Activated CD8-positive, alpha-beta memory T cell treated with anti-CD3 and anti-CD28 coated beads, Interleukin-2, amount 50 U/mL, for 1 hour (primary cell): Measurements from ENCODE around the gene PIP5KL1.

Experiments used
- DNase-seq: peaks from one replicate; pipeline ENCODE4 v3.0.0-alpha.2; 2020; ENCODE audit errors: extremely low read depth

Gene PIP5KL1

DNA sequence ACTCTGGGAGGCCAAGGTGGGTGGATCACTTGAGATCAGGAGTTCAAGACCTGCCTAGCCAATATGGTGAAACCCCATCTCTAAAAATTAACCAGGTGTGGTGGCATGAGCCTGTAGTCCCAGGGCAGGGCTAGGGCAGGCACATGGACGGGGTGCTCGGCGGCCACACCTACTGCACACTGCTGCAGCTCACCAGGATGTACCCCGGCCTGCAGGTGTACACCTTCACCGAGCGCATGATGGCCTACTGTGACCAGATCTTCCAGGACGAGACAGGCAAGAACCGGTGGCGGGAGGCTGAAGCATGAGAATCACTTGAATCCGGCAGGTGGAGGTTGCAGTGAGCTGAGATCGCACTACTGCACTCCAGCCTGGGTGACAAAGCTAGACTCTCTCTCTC, 16.9 kb downstream of the PIP5KL1 start:
- no peak for DNase-seq

DNA sequence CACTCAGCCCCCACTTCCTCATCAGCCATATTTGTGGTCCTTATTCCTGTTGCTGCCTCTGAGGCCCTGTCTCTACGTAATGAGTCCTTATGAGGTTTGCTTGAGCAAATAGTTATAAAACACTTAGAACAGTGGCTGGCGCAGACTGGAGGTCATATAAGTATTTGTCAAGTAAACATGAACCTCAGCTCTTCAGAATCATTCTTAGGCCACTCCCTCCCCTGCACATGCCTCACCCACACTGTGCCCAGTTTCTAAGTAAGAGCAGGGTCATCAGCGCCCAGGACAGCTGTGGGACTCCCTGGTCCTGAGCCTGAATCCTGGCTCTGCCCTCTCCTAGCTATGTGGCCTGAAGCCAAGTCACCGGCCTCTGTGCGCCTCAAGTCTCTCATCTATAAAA, 17.7 kb downstream of the PIP5KL1 start:
- DNase-seq = no peak

DNA sequence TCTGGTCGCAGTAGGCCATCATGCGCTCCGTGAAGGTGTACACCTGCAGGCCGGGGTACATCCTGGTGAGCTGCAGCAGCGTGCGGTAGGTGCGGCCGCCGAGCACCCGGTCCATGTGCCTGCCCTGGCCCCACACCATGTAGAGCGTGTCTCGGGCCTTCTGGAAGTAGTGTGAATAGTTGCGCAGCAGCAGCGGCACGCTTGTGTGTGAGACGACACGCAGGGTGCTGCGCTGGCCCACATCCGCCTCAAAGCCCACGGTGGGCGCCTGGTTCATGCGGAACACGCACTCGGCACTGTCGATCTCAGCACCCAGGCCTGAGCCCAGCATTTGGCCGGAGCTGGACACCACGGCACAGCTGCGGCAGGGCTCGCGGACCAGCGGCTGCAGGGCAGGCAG, 18.3 kb downstream of the PIP5KL1 start:
- no peak for DNase-seq

DNA sequence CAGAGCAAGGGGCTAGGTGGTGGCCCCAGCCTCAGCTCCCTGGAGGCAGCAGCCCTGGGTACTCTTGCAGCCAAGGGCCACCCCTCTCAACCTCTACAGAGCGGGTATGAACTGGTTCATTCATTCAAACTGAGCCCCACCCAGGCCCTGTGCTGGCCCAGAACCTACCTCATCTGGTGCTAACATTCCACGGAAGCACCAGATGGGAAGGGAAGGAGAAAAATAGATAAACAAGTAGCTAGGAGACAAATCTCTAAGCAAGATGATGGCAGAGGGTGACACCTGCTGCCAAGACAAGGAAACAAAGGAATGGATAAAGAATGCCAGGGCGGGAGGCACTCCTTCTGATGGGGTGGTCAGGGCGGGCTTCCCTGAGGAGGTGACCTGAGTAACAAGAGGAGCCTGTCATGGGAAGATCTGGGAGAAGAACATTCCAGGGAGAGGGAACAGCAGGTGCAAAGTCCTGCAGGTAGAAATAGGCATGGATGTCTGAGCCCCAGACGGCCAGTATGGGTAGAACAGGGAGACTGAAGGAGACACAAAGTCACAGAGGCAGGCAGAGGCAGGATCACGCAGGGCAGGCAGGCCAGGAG, 19.9 kb downstream of the PIP5KL1 start:
- no peak for DNase-seq

DNA sequence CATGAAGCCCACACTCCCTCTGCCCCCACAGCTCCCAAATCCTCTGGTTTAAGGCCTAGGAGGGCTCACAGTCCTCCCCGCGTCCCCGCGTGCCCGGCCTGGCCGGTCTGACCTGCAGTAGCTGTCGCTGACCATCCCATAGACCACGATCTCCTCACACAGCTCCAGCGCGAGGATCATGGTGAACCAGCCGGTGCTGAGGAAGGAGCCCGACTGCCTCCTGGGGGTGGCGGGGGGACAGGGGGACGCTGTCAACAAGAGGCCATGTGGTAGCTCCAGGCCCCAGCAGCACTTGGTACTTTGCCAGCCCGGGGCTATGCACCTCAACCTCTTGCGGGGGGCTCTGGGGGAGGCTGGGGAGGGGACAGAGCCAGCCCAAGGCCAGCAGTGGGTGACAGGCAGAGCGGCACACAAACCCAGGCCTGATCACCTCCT, 20.7 kb downstream of the PIP5KL1 start:
- DNase-seq = no peak

DNA sequence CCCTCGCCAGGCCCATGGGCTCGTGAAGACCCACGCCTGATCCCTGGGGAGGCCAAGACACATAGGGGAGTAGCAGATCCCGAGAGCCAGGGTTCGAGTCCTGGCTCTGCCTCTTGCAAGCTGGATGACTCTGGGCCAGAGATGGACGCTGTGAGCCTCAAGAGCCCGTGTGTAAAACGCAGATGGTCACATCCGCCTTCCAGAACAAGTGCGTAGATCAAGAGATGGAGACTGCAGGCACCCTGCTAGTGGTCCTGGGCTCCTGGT, 22.0 kb downstream of the PIP5KL1 start:
- no peak for DNase-seq

DNA sequence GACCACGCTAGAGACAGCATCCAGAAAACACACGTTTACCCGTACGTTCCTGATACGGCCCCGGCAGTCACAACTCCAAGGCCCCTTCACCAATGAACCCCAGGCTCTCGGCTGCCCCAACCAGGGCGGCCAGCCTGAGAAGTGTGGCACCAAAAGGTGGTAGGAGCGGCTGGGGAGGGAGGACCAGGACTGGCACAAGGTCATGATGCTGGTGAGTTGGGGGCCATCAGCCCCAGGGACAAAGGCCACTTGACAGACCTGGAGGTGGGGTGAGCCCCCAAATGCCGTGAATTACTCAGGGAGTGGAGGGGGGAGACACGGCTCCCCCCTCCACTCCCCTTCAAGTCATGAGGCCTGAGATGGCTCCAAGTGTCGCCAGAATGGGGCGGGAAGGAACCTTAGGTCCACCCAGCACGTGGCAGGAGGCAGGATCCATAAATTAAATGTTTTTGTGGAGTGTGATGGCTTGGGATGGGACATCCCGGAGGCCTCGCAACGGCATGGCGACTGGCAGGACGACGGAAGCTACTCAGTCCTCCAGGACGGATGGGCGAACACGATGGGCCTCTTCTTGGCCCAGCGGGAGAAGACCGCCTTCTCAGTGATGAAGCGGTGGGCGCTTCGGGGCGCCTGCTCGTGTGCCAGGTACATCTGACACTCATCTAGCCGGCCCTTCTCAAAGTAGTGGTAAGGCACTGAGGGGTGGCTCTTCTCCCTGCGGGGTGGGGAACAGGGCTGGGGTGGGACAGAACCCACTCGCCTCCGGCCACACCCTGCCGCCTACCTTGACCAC, 22.5 kb downstream of the PIP5KL1 start:
- DNase-seq = no peak

DNA sequence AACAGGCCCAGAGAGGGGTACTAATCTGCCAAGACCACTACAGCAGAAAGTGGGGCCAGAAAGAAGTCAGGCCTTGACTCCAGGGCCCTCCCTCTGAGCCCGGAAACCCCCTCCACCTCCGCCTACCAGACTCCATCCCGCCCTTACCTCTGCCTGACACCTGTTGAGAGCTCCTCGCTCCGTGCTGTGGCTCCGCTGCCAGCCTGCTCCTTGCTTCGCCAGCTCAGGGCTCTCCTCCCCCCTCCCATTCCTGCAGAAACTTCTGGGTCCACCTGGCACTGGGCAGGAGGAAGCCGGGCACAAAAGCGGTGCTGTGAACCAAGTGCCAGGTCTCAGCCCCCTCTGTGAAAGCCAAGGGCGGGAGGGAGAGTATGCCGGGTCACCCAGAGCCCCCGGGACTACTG, 24.8 kb downstream of the PIP5KL1 start:
- DNase-seq = peak; percentile 33

DNA sequence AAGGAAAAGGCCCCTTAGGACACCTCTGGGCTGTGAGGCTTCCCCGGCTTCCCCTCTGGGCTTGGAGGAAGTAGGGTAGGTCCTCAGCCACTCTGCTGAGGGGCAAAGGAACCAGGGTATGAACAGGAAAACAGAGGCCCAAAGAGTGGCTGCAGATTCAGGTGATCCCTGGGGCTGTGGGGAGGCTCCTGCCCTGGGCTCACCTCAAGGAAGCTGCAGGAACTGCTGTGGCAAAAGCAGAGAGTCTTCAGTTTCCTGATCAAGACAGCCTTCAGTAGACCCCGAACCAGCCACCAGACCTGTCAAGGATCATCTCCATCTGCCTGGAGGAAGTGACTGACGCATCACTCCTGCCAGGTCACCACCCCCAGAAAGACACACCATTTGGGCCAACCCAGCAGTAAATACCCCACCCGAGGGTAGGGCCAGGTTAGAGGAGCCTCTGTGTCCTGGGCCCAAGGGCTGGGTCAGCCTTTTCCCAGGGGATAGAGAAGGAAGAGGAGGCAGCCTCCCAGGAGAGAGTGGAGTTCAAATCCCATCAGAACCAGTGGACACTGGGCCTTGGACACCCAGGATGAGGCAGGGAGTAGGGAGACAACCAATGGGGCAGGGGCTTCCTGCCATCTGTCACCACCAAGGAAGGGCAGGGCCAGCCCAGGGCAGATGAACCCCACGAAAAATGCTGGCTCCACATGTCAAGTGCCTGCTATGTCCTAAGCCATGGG, 25.4 kb downstream of the PIP5KL1 start:
- DNase-seq = peak; percentile 73

DNA sequence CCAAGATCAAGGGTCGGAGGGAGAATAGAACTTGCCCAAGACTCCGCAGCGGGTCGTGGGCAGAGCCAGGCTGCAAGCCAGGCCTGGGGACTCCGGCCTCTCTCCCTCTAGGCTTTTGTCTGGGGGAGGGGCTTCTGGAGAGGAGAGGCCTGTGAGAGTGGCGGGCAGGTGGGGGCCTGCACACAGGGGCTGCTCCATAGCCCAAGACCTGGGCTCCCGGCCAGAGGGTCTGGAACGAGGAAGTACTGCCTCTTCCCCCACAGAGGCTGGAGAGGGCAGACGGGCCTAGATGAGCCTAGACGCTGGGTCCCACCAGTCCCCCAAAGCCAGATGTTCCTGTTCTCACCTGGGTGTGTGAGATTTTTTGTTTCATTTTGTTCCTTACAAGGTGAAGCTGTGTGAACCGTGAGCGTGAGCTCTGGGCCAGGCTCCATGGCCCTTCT, 26.0 kb downstream of the PIP5KL1 start:
- DNase-seq = no peak

DNA sequence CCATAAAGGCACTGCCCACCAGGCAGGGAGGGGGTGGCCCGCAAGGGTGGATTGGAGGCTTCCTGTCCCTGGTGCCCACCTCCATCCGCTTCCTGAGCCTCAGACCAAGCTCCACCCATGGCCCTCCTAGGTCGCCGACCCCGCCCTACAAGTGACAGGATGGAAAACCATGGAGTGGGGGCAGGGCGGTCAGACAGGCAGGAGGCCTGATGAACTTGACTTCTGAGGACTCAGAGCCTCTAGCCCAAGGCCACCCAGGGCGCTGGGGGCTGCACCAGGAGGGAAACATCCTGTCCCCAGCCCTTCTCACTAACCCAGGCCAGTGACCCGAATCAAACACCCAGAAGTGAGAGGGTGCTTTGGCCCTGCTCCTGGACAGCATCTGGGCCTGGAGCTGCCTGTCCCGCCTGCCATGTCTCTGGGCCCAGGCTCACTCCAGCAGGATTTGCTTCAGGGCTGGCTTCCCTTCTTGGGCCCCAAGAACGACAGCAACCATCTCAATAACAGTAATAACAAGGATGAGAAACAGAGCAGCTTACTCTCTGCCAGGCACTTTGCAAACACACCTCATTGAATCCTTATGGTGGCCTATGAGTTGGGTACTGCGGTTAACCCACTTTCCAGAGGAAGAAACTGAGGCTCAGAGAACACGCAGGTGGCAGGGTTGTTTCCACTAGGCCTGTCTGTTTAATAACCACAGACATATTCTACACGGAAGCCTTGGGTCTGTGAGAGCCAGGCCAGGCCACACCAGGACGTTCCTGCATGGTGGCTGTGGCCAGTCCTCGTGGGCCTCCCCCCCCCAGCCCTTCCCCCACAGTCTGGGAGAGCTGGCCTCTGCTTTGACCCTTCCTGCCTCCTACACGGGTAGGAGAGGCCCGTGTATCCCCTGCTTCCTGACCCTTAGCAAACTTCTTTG, 26.8 kb downstream of the PIP5KL1 start:
- peak; percentile 49 for DNase-seq

DNA sequence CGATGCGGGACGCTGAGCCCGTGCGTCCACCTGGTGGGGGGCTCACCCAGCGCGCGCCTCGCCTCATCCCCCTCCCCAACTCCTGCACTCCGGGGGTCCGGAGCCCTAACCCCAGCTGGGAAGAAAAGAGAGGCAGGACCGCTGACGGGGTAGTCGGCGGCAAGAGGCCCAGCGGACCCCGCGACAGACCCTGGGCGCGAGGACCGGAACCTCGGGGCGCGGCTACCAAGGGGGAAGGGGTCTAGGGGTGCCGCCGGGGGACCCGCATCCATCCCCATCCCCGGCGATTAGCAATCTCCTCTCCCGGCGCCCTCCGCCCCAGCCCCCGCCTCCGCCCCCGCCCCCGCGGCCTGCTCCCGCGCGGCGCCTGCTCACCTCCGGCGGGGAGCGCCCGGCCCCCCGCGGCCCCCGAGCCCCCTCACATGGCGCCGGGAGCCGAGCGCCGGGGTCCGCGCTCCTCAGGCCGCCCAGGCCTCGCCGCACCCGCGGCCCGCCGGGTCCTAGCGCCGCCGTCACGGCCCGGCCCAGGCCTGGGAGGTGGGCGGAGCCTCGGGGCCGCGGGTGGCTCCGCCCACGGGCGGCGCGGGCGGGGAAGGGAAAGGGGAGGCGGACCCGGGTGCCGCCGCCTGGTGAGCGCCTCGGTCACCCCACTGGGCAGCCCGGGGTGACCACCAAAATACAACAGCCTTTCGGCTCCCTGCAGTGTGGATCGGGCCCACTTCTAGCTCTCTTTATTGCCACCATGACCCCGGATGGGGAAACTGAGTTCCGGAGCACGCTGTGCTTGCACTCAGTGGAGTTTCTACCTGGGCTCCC, 31.2 kb downstream of the PIP5KL1 start, which contains the start of gene ST6GALNAC6:
TSS of gene ST6GALNAC6 (minus strand) at position 476 of the 816 bp plus-strand sequence. CDS start 1,622 bp downstream, outside the sequence.
- no peak for DNase-seq

DNA sequence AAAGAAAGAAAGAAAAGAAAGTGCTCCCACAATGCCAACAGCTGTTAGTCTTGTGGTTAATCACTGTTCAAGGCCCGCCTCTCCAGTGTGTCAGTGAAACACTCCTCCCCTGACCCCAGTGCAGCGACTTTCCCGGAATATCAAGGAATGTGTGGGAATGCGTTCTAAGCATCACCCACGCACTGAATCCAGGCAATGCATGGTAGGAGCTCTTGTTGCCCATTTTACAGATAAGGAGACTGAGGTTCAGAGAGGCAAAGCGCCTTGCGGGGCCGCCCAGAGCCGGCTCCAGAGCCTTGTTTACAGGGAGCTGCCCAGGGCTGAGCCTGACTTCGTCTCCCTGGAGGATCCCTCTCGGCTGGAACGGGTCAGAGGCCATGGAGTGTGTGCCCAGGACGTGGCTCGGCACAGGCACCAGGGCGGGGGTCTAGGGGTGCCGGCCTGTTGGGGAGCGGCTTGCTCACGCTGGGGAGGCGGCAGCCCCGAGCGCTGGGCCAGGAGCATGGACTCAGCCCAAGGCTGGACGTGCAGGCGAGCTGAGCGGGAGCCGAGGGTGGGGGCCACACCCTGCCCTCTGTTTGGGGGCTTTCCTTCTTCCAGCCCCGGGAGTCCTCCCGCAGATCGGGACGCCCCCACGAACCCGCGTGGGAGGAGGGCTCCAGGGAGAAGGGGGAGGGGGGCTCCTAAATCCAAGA, 32.0 kb downstream of the PIP5KL1 start:
- DNase-seq = no peak

DNA sequence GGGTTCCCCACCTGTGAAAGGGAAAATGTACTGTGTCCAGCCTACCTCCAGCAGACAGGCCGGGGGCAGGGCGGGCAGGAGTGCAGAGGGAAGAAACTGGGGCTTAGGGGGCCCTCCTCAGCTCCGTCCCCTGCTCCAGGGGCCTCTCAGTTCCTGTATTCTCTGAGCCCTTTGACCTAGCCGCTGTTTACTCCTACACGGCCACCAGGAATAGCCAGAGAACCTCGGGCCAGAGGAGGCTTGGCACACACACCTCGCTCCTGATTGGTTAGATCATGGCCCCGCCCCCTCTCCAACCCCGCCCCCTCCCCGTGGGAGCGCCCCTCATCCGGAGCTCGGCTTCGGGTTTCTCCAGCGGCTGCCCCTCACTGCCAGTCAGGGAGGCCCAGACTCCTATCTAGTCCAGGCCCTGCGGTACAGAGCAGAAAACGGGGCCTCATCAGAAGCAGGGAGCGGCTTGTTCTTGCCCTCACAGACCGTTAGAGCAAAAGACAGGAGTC, 33.3 kb downstream of the PIP5KL1 start:
- no peak for DNase-seq

DNA sequence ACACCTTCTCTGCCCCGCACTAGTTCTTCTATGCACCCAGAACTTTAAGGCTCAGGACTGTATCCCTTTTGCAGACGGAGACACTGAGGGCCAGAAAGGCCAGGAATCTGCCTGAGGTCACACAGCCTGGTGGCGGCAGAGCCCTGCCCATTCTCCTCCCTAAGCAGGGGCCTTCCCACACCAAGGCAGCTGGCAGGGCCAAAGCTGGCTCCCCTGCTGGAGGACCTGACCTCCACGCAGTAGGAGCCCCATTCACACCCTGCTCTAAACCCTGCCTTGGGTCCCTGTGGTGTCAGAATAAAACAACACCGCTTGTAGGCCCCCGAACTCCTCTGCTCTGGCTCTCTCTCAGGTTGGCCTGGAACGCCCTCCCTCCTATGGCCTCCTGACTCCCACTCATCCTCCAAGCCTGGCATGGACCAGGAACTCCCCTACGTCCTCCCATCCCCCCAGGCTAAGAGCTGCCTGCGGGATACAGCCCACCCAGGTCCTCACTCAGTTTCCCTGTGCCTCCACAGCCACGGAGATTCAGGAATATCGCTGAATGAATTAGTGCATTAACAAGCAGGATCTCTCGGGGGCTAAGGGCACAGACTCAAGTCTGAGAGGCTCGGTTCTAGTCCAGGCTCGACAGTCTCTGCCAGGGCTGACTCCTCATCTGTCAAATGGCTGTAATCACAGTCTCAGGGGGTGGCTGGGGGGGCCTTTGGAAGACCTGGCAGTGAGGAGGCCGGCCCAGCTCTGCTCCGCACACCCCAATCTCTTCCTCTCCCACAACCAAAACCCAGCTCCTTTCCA, 34.0 kb downstream of the PIP5KL1 start:
- no peak for DNase-seq

DNA sequence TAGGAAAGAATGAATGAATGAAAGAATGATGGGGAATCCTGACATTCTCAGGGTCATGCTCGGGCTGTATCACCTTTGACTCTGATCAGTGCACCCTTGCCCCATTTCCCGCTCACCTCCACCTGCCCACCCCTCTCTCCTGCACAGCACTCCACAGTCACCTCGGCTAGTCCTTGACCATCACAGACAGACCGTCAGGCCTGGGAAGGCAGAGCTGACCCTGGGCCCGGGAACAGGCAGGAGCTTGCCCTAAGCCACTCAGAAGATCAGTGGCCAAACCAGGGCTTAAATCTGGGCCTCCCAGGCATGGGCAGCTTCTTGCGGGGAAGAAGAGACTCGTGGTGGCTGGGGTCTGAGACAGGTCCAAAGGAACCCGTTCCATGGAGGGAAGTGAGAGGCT, 34.8 kb downstream of the PIP5KL1 start:
- DNase-seq = no peak

DNA sequence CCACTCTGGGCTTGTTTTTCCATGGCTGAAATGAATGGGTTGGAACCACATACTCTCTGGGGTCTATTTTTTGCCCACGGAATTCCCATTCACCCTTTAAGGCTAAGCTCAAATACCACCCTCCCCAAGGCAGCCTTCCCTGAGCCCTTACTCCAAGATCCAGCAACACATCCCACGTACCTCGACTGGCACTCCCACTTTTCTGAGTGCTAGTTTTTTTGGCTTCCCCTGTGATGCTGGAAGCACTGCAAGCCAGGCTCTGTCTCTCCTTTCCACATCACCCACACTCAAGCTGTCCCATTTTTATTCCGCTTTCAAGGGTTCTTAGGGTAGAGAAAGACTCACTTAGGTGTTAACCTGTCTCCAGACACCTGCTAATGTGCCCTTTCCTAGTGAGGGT, 37.2 kb downstream of the PIP5KL1 start:
- DNase-seq = no peak

DNA sequence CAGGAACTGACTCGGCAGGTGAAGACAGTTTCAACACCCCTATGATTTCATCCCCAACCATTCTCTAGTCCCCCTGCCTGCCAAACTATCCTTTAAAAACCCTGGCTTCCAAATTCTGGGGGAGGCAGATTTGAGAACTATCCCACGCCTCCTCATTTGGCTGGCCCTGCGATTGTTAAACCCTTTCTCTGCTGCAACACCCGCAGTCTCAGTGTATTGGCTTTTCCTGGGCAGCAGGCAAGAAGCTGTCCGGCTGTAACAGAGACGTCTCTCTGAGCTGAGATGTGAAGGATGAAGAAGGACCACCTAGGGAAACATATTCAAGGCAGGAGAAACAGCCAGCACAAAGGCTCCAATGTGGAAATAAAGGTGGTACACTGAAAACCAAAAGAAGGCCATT, 37.7 kb downstream of the PIP5KL1 start:
- DNase-seq = no peak

DNA sequence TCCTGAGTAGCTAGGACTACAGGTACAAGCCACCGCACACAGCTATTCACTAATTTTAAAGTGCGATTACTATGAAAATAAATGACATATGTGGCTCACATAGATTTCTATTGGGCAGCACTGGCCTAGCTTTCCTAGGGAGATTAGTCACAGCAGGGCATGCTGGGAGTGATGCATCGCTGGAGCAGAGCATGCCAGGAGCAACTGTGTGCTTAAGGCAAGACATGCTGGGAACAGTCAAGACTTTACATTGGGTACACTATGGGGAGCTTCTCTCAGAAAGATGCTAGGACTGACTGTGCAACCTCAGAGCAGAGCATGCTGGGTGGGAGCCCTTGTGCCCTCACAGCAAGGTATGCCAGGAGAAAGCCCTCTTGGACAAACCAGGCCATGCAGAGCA, 40.5 kb downstream of the PIP5KL1 start:
- DNase-seq = no peak
